GM18507 (cell line): ENCODE data around the gene ZSCAN1.

Experiments used
- DNase-seq: peaks from one replicate; pipeline ENCODE4 v3.0.0; 2011; ENCODE audit warnings: low read depth; ENCODE audit not compliant: insufficient read length; ENCODE audit errors: extremely low spot score
- FAIRE-seq: peaks from 2 replicates; lab custom pipeline; 2011; peaks lifted over from hg19 to GRCh38; lab: Jason Lieb, UNC

ZSCAN1 gene

DNA sequence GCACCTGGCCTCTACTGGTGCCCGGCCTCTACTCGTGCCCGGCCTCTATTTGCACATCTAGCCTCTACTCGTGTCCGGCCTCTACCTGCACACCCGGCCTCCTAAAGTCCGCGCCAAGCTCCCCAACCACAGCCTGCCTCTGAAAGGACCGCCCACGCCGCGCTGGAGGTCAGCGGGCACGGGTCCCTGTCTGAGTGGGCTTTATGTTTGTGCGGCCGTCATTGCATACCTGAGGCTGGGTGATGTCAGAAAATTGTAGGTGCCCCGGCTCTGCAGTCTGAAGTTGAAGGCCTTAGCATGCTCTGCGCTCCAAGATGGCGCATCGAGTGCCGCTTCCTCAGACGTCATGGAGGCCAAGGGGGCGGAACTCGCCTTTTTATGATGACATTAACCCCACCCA, 26.4 kb downstream of the ZSCAN1 start:
- DNase-seq: no peak

DNA sequence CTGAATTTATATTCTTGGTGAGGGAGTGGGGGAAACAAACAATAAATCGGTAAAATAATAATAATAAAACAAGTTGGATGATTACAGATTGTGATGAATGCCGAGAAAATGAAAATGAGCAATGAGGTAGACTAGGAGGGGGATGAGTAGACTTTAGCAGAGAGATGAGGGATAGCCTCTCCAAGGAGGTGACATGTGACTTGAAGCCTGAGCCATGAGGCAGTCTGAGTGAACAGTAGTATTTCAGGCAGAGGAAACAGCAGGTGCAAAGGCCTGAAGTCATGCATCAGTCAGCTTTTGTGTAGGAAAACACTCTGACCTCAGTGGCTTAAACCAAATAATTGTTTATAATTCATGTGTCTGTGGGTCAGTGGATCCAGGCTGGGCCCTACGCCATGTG, 29.9 kb downstream of the ZSCAN1 start:
- DNase-seq: no peak
- FAIRE-seq: no peak

More for the DNA sequence above, 26.4 kb downstream of the ZSCAN1 start:
- no peak for FAIRE-seq

DNA sequence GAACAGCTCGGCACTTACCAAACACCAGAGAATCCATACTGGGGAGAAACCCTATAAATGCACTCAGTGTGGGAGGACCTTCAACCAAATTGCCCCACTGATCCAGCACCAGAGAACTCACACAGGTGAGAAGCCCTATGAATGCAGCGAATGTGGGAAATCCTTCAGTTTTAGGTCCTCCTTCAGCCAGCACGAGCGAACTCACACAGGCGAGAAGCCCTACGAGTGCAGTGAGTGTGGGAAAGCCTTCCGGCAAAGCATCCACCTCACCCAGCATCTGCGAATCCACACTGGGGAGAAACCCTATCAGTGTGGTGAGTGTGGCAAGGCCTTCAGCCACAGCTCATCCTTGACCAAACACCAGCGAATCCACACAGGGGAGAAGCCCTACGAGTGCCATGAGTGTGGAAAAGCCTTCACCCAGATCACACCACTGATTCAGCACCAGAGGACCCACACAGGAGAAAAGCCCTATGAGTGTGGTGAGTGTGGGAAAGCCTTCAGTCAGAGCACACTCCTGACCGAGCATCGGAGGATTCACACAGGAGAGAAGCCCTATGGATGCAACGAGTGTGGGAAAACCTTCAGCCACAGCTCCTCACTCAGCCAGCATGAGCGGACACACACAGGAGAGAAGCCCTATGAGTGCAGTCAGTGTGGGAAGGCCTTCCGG, 33.6 kb downstream of the ZSCAN1 start:
- FAIRE-seq: no peak

DNA sequence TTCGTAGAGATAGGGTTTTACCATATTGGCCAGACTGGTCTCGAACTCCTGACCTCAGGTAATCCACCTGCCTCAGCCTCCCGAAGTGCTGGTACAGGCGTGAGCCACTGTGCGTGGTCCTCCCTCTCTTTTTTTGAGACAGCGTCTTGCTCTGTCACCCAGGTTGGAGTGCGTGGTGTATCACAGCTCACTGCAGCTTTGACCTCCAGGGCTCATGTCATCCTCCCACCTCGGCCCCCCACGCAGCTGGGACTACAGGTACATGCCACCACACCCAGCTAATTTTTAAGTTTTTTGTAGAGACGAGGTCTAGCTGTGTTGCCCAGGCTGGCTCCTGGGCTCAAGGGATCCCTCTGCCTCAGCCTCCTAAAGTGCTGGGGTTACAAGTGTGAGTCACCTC, 46.0 kb downstream of the ZSCAN1 start:
- no peak for FAIRE-seq
- no peak for DNase-seq

More for the DNA sequence above, 33.6 kb downstream of the ZSCAN1 start:
- no peak for DNase-seq

DNA sequence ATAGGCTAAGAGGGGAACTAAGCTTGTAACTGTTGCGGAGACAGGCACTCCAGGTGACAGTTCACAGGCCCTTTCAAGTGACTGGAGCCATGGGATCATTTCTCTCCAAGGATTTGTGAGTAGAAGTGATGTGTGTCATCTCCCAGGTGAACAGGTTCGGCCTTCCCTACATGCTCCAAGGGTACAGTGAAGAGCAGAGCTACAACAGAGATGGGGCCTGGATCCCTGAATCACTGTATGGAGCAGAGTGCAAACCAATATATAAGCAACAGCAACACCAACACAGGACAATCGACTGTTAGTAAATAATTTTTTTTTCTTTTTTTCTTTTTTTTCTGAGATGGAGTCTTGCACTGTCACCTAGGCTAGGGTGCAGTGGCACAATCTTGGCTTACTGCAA, 49.2 kb downstream of the ZSCAN1 start:
- no peak for FAIRE-seq

DNA sequence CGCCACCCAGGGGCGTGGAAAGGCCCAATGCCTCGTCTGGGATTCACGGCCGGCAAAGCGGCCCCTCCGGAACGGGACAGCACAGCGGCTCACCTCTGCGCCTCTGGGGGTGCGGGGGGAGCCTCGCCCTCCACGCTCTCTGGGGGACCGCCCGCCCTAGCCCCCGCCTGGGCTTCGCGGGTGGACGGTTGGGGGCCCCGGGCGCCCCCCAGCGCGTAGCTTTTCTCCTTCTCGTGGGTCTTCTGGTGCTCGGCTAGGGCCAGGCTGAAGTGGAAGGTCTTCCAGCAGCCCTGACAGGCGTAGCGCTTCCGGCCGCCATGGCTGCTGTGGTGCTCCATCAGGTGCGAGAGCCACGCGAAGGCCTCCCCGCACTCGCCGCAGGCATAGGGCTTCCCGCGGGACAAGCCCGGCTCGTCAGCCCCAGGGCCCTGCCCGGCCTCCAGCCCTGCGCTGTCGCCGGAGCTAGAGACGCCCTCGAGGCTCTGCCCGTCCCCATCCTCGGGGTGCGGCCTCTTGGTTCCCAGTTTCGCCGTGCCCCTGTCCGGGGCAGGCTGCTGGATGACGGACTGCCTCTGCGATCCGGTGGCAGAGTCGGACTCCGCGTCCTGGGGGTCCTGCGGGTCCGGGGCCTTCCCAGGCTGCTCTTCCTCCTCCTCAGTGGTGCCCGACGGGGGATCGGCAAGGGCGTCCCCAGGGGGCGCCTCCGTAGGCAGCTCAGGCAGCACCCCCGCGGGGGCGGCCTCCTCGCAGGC, 50.9 kb downstream of the ZSCAN1 start:
- no peak for FAIRE-seq
- DNase-seq: no peak

More for the DNA sequence above, 49.2 kb downstream of the ZSCAN1 start:
- DNase-seq: no peak

DNA sequence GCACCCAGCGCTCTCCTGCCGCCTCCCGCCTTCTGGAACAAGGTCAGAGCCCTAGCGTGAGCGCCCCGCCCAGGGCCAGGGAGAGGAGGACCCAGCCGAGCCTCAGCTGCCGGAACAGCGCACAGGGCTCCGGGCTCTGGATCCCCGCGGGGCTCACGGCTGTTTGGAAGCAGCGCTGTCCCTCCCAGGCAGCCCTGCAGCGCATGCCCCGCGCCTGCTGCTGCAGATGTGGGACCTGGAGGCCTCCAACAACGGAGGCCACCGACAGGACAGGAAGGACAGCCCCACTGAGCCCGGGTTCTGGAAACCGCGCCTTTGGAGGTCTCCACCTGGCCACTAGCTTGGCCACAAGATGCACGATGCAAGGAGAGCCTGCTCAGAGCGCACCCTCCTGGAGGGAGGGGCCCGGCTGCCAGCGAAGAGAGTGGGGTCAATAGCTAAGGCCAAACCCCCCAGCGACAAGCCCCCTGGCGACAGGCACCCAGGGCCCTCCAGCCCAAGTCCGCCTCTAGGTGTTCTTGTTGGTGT, 51.6 kb downstream of the ZSCAN1 start:
- FAIRE-seq (no peak), DNase-seq (no peak)

DNA sequence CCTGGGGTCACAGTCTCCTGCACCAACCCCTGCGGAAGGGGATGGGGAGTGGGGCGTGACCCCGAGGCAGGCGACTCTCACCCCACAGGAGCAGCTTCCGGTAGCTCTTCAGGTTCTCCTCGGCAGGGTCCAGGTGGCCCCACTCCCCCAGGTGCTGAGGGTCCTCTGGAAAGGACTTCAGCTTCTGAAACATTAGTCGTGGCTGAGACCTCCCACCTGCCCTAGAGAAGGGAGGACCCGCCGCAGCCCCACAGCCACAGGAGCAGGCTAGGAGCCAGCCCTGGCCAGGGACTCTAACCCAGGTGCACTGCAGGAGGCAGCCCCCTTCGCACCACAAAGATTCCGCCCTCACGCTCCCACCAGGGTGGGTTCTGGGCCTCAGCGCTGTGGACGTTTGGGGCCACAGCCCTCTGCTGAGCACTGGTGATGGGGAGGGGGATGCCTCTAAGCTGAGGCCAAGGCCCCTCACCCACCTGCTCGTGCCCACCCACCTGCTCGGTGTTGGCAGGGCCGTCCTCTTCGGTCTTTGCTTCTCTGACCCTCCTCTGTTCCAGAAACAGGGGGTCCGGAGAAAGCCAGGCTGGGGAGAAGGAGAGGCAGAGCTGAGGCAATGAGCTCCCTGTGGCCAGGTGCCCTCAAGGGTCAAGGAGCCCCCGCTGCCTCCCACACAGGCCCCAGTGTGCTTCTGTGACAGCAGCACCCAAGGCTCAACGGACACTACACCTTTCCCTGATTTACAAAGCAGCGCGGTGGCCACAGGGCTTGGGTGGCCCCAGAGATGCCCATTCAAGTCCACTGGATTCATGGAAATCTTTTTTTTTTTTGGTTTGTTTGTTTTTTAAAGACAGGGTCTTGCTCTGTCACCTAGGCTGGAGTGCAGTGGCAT, 53.2 kb downstream of the ZSCAN1 start:
- FAIRE-seq: no peak
- no peak for DNase-seq

DNA sequence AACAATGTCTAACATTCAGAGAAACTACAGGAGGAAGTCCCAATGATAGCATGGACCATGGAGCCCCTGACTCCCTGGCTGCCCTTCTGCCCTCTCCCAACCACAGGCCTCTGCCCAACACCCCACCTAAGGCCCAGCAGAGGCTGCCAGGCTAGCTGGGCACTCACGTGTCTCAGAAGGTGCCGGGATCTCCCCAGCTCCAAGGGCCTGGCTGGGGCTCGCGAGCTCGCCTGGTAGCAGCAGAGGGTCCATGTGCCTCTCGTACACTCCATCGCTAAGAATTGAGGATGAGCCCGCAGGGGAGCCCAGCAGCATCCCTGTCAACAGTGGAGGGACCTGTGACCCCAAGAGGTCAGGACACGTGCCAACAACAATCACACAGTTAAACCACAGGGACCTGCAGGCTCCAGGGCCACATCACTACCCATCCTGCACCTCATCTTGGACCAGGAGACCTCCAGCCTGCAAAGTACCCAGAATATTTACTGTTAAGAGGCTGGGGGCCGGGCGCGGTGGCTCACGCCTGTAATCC, 54.8 kb downstream of the ZSCAN1 start:
- no peak for FAIRE-seq

DNA sequence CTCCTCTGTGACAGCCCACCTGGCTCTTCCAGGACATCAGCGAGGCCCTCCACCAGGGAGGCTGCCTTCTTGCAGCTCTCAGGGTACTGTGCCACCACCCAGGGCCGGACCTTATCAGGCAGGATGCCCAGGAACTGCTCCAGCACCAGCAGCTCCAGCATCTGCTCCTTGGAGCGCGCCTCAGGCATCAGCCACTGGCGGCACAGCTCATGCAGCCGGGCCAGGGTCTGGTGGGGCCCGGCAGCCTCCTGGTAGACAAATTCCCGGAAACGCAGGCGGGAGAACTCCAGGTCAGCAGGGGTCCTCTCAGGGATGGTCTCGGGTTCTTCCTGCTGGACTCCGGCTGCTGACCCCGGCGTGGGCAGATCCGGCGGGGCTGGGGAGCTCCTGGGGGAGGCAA, 56.0 kb downstream of the ZSCAN1 start:
- FAIRE-seq (no peak), DNase-seq (no peak)

More for the DNA sequence above, 54.8 kb downstream of the ZSCAN1 start:
- DNase-seq: no peak

DNA sequence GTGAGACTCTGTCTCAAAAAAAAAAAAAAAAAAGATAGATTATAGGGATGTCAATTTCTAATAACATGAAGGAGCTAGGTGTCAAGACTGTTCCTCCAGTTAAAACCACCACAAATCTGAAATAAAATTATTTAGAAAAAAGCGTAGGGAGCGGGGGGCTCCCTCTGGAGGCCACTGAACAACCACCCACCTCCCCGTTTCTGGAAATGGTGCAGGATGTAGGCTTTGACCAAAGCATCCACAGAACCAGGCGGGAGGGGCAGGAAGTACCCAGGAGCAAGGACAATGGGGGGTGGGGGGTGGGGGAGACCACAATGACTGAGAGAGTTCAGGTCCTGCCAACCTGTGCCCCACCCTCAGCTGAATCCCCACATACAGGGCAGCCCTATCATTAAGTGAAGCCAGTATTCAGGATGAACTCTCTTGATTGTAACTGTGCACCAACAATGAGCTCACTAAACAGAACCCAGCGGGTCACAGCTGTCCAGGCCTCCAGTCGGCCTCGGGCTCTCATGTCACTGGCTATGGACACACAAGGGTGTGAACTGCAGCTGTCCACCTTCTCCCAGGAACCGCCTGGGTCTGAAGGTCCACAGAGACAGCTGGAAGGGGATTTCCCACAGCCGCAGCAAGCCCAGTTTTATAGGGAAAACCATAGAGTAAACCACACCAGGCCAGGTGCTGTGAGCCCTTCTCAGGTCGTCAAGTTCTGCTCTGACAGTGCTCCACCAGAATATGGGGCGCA, 57.6 kb downstream of the ZSCAN1 start:
- DNase-seq (no peak), FAIRE-seq (no peak)

DNA sequence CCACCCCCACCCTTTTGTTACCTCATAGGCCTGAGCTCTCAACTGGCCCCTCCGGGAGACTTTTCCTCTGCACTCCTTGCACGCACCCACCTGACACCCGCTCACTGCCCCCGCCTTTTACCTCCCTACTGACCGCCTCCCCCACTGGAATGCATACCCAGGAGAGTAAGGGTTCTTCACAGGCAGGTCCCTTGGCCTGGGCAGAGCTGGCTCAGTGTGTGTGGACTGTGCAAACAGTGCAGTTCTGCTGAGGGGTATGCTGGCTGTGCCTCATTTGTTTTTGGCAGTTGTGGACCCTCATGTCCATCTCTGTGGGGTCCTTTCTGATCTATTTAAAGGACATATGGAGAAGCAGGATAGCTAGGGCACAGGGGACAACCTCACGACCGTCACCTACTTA, 59.2 kb downstream of the ZSCAN1 start:
- DNase-seq: no peak
- FAIRE-seq: no peak

DNA sequence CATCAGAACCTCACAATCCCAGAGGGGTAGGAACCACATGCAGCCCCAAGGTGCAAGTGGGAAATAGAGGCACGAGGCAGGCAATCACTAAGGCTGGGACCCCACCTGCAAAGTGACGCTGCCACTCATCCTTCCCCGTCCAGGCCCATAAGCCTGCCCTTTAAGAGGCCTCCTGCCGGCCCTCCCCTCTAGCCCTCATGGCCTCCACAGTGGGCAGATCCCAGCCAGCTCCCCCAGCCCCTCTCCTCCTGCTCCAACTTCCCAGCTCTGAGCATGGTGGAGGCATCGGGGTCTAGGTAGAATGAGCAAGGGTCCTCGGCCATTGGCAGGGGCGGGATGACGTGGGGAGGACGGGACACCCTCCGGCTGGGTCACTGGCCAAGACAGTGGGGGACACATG, 61.5 kb downstream of the ZSCAN1 start:
- no peak for FAIRE-seq
- no peak for DNase-seq

DNA sequence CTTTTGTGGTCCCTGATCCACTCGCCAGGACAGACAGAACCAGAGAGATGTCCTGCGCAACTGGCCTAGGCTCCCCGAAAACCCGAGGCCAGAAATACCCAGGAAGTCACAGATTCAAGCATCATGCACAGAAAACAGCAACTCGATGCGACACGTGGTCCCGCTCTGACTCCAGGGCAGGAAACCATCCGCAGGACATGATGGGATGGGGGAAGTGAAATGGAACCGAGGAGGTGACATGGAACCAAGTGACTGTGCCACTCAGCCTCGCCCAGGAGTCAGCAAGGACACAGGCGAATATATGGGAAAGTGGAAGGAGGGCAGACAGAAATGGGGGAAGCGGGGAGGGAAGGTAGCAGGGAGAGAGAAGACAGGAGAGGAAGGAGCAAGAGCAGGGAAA, 63.1 kb downstream of the ZSCAN1 start:
- DNase-seq (no peak), FAIRE-seq (no peak)

DNA sequence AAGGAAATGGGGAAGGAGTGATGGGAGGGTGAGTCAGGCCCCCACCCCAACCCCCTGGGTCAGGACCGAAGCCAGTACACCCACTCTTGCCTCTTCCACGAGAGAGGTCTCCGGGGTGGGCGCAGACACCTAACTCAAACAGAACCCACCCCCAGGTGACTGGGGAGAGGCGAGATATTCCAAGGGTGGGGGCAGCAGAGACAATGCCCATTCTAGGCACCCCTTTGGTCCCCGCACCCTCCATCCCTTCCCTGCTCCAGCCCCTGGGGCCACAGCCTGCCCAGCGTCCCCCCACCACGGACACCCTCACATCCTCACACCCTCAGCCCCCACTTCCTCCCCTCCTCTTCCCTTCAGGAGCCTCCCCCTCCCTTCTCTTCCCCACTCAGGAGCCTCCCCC, 63.5 kb downstream of the ZSCAN1 start:
- no peak for FAIRE-seq
- no peak for DNase-seq

DNA sequence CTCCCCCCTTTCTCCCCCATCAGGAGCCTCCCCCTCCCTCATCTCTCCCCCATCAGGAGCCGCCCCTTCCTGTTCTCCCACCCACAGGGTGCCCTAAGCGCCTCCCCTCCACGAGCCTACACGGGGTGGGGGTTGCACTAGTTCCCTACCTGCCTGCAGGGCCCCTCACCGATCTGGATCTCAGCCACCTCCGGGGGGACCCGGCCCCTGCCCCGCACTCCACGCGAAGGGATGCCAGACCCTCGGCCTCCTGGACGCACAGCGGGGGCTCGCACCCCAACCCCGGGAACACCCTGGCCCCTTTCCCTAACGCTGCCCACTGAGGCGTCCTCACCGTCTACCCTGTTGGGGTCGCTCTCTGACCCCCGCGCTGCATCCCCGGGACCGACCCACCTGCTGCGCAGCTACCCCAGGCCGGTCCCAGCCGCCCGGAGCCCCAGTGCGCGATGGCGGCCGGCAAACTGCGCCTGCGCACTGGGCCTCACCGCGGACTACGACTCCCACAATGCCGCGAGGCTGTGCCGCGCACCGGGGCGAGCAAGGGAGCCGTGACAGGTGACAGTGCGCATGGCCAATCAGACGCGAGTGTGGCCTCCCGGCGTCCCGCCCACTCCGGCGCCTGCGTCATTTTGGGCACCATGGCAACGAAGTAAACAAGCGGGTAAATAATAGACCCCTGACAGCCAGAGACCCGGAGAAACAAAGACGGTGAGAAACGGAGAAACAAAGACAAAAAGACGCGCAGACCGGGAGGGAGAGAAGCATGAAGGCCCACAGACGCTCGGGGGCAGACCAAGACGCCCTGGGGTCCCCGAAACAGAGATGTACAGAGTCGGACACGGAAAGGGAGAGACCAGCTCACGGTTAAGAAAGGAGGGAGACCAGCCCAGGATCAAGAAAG, 64.2 kb downstream of the ZSCAN1 start, which contains the start of gene ZSCAN18:
Gene ZSCAN18, minus strand, starts transcription at position 451 of the 901 bp plus-strand sequence. CDS start 7,964 bp downstream, outside the sequence.
- DNase-seq: peak; percentile 23
- no peak for FAIRE-seq

DNA sequence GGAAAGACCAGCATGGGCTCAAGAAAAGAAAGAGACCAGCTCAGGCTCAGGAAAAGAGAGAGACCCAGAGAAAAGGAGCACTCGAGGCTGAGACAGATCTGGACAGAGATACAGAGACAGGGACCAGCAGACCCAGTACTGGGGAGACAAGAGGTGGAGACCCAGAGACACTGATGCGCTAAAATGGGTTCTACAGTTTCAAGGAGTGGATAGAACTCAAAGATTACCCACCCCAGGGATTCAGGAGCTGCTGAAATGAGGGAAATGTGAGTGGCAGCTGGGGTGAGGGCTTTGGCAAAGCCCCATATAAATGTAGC, 64.8 kb downstream of the ZSCAN1 start:
- no peak for FAIRE-seq
- DNase-seq: no peak
